GM18511 (cell line): ENCODE data around the gene C2orf80.
"Not testable (repeated sequence)": the region's sequence is repeated elsewhere in the genome, so short reads cannot be mapped to it uniquely, and the experiment has no call there.

ENCODE experiments used
- ATAC-seq: cut with Tn5 transposase; IDR thresholded peaks from one replicate; pipeline ENCODE4 v1.9.1; 2021; ENCODE audit warnings: mild to moderate bottlenecking, moderate library complexity; ENCODE audit not compliant: unreplicated experiment

Gene C2orf80

DNA sequence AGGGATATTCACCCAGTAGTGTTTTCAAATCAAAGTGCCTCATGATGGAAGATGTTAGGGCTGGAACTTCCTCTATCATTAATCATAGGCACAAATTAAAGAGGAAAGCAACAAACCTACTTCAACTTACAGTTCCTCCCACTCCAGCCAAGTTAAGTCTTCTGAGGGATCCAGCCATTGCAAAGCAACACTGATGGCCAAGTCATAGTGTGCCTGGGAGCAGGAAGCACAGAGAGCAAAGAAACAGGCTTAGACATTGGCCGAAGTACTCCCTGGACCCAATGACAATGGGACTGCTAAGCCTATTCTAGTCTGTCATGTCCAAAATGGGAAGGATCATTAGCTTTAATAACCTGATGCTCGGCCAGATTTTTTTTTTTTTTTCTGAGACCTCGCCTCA is 7.0 kb downstream of the C2orf80 start:
- ATAC-seq, result no peak

DNA sequence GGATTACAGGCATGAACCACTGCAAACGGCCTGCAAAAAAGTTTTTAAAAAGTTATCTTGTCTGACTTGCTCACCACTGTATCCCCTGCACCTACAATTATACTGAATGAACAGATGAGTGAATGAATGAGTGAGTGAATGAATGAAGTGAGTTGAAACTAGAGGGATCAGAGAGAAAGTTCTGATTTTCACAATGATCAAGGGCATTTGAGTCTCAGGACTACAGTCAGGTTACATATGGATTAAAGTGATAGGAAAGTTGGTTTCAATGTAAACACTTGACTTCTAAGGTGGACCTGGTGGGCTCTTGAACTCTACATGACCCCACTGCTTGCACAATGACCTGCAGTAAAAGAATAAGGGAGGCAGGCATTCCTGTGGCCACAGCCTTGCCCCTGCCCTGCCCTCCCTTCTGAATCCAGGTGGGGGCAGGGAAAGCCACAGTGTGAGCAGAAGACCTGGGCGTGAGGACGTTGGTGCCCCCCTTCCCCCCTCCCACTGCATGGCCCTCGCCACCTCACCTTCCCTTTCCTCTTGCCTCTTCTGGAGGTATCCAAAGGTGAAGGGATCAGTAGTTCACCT is 10.7 kb downstream of the C2orf80 start:
- no peak for ATAC-seq

DNA sequence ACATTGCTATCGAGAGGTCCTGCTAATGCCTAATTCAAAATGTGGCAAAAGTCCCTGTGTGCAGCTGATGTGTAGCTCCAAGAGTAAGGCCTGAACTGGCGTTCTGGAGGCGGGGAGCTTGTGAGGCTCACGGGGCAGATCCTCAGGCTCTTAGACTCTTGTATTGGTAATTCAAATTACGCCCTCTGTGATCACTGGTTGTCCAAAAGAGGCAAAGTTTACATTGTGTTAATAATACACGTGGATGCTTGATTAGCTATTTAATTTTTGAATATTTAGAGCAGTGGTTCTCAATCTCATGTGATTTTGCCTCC is 14.0 kb downstream of the C2orf80 start:
- ATAC-seq, result no peak

DNA sequence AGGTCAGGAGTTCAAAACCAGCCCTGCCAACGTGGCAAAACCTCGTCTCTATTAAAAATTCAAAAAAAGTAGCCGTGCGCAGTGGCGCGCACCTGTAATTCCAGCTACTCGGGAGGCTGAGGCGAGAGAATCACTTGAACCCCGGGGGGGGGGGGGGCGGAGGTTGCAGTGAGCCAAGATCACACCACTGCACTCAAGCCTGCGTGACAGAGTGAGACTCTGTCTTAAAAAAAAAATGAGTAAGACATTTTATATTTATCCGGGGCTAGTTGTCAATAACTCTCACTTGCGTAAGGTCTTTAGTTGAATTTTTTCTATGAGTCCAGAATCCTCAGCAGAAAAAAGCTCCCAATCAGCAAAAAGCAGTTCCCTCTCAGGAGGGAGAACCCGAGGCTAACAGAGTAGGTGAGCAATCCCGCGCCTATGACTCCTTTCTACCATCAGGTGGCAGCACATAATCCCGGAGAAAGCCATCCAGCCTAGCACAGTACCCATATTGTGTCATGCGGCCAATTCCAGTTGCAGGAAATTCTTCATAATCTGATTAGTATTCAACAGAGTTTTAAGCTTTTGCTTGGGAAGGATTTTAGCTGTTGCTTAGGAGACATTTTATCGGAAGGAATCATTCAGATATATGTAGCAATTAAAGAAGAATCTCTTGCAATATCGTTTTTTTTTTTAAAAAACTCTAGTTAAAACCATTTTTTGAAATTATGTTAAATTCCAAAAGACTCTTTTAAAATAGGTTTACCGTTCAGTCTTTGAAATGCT is 14.6 kb downstream of the C2orf80 start:
- ATAC-seq, result peak; percentile 99

DNA sequence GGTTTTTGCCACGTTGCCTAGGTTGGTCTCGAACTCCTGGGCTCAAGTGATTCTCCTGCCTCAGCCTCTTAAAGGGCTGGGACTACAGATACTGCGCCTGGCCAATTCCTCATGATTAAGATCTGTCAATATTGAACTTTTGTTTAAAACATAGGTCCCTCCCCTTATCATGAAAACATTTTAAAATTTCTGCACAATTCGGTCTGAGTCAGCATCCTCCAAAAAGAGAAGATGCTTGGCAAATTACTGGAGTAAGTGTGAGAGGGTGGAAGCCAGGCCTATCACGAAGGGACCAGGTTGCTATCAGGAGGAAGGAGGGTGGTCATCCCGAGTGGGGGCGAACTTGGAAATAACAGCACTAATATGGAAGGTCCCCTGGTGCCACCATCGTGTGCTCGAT is 15.7 kb downstream of the C2orf80 start:
- no peak for ATAC-seq

DNA sequence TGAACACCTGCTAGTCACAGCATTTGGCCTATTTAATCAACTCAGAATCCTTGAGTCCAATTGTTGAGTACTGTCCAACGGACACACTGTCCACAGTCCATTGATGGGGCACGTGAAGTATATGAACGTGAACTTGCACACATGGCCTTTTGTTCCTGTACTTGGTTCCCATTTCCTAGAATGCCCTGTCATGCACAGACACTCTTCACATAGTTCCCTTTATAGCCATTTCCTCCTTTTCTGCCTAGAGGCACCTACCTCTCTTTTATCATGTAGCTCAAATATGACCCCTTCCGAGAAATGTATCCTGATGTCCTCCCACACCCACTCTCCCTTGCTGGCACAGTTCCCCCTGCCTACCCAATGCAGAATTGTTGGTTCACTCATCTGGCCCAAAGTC is 17.7 kb downstream of the C2orf80 start:
- no peak for ATAC-seq

DNA sequence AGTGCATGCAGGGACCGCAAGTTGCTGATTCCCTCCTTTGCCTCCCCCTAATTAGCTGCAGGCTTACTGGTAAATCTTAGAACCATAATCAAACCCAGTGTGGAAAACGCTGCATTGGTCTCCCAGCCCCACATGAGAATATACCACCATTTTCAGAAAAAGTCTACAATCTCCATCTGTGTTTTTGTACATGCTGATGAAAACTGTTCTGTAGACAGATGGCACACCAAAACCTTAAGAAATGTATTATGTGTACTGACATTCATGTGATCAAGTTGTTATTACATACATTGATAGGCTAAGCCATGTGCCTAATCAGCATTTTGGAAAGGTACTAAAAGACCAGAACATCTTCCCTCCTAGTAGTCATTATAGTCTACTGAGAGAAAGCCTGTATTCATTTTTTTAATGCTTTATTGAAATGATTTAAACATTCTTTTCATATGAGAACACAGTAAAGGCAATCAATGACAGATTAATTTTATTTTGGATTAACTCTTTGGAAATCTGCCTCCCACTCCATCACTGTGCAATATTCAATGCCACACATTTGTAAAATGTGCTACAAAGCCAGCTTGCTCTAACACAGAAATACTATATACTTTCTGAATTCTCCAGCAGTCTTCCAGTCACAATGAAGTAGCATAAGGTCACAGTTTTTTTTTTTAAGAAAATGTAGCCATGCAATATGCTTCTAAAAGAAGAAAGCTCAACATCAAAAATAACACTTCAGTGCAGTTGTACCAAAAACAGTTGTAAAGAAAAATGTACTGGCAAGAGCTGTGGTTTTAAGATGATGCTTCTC is 24.7 kb downstream of the C2orf80 start:
- no peak for ATAC-seq

DNA sequence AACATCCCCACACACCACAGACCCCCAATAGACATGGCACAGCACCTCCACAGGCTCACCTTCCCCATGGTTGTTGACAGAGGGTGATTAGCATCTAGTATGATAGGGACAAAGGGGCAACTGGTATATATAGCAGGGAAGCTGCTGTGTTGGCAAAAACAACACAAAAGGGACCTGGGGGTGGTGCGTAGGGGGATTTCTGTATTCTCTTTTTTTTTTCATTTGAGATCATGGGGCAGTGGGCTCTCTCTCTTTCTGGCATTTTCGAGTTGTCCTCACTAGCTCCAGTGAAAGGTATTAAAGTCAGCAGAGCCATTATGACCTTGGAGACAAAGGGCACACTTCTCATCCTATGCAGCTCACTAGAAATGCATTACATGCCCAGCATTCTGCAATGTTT is 26.3 kb downstream of the C2orf80 start, which contains the start of gene CRYGA:
Gene CRYGA, minus strand, starts transcription at position 101 of the 400 bp plus-strand sequence. Its CDS starts 33 bp downstream, at position 68.
- no peak for ATAC-seq

DNA sequence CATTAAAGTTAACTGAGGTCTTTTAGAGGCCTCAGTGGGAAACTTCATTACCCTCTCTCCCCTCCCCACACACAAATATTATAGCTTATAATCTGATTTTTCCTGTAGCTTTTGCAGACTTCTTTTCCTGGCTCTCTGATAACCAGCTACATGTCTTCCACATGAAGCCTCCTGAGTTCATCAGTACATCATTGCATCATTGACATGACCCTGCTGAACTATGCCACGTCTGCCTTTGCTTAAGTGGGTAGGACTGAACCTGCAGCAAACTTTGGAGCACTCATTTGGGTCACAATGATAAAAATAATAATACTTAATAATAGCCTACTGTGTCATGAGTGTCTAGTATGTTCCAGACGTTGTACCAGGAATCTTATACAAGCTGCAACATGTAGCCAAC is 33.4 kb downstream of the C2orf80 start:
- ATAC-seq, result no peak

DNA sequence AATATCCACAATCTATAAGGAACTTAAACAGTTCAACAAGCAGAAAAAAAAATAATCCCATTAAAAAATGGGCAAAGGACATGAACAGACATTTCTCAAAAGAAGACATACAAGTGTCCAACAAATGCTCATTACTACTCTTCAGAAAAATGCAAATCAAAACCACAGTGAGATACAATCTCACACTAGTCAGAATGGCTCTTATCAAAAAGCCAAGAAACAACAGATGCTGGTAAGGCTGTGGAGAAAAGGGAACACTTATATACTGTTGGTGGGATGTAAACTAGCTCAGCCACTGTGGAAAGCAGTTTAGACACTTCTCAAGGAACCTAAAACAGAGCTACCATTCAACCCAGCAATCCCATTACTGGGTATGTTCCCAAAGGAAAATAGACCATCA is 36.7 kb downstream of the C2orf80 start:
- ATAC-seq, result no peak

DNA sequence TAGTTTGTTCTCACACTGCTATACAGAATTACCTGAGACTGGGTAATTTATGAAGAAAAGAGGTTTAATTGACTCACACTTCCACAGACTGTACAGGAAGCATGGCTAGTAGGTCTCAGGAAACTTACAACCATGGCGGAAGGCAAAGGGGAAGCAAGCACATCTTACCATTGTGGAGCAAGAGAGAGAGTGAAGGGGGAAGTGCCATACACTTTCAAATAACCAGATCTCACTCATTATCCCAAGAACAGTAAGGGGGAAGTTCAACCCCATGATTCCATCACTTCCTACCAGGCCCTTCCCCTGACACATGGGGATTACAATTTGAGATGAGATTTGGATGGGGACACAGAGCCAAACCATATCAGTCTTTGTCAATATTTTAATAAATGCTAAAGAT is 38.9 kb downstream of the C2orf80 start:
- ATAC-seq, result no peak

DNA sequence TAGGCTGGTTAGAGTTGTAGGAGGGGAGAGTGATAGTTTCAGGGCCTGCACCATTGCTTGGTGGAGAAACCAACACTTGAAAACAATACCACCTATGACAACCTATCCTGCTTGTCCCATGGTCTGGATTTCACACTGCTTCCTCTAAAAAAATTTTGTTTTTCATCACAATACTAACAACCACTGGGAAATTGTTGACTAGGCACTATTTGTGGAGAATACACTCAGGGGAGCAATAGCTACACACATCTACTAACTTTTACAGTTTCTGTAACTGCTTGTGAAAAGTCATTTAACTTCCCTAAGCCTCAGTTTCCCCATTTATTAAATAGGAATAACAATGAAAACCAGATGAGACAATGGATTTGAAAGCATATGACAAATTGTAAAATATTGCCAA is 39.7 kb downstream of the C2orf80 start:
- ATAC-seq, result no peak

DNA sequence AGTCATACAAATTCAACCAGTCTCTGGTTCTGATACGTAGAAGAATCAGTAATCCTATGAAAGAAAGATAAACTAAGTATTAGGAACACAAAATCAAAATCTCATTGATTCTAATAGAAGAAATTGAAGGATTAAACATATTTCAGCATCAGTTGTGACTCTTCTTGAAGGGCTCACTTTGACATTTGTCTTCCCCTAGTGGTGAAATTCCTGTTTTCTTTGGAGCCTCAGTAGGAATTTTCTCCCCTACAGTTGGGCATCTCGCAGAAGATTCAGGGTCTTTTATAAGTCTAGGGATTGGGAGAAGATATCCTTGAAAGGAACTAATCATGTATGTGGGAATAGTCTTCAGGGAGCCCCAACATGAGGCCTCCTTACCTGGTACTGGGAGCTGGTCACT is 41.0 kb downstream of the C2orf80 start:
- ATAC-seq, result no peak

DNA sequence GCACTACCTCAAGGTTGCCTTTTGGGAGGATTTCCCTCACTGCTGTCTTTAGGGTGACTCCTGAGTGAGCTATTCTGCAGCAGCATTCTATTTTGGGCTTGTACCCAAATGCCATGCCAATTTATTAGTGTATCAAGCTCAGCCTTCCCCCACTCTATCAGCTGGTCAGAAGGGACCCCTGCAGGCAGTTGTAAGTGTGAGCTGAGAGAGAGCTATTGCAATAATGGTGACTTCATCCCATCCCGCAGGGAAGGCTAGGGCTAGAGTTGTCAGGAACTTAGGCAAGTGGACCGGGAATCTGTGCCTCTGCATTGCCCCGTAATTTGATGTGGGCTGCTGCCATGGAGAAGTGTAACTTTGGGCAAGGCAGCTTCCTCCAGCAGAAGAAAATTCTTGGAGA is 42.1 kb downstream of the C2orf80 start:
- ATAC-seq, result no peak

DNA sequence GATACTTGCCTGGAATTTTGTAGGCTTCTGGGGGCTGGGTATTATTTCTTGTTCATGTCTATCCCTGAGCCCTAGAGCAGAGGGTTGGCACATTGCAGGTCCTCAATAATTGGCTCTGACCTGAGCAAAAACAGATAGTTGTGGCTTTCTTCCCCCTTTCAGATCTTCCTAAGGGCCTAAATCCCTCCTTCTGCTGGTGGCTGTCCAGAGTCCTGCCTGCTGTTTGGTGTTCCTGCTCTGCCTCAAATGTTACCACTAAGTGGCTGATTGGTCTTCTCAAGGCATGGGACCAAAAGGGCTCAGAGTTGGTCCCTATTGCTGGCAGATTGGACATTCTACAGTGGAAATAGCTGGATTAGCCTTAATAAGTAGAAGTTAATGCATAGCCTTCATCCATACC is 42.8 kb downstream of the C2orf80 start:
- ATAC-seq, result no peak

DNA sequence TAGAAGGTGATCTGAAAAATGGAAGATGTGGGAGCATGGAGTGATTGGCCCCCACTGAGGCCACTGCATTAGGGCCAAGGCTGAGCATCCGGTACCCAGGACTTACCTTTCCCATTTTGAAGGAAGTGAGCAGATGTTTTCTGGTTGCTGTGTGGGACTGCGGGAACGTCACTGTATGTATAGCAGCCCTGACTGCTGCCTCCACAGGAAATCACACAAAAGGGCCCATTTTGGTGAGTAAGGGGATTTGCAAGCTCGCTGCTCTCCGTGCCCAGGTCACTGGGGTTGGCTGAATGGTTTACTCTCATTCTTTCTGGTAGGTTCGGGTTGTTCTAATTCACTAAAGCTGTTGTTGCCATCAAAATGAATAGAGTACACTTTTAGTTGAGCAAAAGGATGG is 43.8 kb downstream of the C2orf80 start, which contains the start of gene CRYGB:
Gene CRYGB, minus strand, starts transcription at position 153 of the 400 bp plus-strand sequence. Its CDS starts 38 bp downstream, at position 115.
- no peak for ATAC-seq

DNA sequence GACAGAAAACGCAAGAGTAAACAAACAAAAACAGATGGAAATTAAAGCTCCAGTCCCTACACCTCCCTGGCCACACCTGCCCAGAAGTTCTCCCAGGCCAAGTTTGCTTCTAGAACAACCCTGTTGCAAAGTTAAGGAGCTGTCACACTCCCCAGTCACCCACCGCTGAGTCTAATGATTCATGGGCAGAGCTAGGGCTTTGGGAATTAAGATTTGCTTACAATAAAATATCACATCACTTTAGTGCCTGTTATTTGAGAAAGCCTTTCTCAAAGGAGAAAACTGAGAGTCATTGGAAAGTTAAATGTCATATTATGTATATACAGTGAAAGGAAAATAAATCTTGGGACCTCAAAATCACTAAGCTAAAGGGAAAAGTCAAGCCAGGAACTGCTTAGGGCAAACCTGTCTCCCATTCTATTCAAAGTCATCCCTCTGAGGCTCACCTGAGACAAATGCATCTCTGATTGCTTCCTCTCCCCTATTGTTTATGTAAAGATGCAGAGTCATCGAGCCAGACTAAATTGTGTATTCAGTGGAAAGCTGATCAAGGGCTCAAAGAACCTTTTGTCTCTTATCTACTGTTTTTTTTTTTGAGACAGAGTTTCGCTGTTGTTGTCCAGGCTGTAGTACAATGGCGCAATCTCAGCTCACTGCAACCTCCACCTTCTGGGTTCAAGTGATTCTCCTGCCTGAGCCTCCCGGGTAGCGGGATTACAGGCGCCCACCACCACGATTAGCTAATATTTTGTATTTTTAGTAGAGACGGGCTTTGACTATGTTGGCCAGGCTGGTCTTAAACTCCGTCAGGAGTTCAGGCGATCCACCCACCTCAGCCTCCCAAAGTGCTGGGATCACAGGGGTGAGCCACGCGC is 46.7 kb downstream of the C2orf80 start:
- ATAC-seq, result no peak

DNA sequence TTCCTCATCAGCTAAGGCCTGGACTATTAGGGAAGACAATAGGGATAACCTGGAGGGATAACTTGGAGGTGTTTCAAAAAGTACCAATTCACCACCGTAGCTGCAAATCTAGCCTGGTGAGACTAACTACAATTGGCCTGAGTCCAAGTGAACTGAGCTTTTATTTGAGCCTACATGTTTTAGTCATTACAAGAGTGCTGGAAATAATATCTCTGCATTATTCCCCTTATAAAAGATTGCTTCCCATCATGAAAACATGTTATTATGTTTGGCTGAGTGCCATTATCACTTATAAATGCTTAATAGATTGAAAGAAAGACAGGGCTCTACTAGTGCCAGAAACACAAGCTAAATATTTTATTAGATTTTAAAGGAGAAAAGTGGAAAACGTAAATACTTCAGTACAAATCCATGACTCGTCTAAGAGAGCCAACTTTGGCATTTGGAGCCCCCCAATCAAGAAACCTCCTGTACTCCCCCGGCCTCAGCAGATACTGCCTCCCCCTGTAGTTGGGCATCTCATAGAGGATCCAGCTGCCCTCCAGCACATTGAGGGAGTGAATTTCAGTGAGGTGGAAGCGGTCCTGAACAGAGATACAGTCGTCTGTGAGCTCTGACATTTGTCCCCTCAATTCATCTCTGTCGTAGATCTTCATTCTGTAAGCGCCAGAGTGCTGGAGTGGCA is 47.4 kb downstream of the C2orf80 start:
- ATAC-seq, result no peak

DNA sequence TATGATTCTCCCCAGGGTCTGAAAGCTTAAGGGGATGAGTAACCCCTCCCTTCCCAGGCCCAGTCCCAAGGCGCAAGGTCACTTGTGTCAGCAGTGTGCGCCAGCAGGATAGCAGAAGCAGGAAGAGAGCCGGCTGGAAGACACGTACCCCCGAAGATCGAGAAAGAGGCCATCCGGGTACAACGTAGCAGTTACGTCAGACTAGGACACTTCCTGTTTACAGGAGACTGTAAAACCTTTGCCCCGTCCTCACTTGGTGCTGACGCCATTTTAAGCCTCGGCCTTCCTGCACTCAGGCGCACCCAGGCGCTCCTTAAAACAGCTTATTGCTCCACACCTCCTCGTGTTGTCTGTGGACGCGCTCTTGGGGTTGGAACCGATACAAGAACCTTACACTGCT is 50.4 kb downstream of the C2orf80 start:
- ATAC-seq, result no peak

DNA sequence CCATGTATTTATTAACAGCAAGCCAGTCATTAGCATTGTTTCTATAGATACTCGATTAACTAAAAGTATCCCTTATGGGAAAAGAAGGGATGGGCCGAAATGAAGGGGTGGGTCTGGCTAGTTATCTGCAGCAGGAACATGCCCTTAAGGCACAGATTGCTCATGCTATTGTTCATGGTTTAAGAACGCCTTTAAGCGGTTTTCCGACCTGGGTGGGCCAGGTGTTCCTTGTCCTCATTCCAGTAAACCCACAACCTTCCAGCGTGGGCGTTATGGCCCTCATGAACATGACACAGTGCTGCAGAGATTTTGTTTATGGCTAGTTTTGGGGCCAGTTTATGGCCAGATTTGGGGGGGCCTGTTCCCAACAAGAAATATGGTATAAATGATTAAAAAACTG is 51.5 kb downstream of the C2orf80 start:
- not testable (repeated sequence) for ATAC-seq
